Keratinocyte (primary cell): ENCODE data around the gene BCAS2.

Experiments
- EZH2 ChIP-seq: IDR thresholded peaks from one replicate; pipeline ENCODE4 v1.6.1; 2012; ENCODE audit warnings: inconsistent platforms, mild to moderate bottlenecking, low read length, moderate library complexity
- TF ChIP-seq, protein P1 (sequence below), 3 experiments: IDR thresholded peaks in 1 of 3; conservative IDR thresholded peaks in 1 of 3; optimal IDR thresholded peaks in 1 of 3; 2 replicates in 2 of 3; 3 replicates in 1 of 3; pipeline versions ENCODE3 to v1.5.1; 2011; ENCODE audit warnings: low read length in 3 of 3, mild to moderate bottlenecking in 3 of 3, moderate library complexity in 2 of 3, control low read depth in 1 of 3, inconsistent platforms in 1 of 3; ENCODE audit not compliant: insufficient read depth in 2 of 3; ENCODE audit errors: extremely low read depth in 1 of 3

DNA sequence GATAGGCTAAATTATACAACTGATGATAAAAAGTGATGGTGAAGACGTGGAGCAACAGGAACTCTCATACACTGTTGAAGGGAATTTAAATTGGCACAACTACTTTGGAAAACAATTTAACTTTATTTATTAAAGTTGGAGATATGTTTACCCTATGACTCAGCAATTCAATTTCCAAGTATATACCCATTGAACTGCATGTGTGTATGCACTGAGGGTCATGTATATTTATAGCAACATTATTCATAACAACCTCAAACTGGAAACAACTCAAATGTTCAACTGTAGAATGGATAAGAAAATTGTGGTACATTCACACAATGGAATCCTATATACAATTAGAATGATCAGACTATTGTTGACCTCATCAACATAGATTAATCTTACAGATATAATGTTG, 16.5 kb upstream of the BCAS2 start:
- TF ChIP-seq, protein P1, sequence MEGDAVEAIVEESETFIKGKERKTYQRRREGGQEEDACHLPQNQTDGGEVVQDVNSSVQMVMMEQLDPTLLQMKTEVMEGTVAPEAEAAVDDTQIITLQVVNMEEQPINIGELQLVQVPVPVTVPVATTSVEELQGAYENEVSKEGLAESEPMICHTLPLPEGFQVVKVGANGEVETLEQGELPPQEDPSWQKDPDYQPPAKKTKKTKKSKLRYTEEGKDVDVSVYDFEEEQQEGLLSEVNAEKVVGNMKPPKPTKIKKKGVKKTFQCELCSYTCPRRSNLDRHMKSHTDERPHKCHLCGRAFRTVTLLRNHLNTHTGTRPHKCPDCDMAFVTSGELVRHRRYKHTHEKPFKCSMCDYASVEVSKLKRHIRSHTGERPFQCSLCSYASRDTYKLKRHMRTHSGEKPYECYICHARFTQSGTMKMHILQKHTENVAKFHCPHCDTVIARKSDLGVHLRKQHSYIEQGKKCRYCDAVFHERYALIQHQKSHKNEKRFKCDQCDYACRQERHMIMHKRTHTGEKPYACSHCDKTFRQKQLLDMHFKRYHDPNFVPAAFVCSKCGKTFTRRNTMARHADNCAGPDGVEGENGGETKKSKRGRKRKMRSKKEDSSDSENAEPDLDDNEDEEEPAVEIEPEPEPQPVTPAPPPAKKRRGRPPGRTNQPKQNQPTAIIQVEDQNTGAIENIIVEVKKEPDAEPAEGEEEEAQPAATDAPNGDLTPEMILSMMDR (optimal IDR thresholded peaks at IDR 0.05 in 1 of 3, IDR thresholded peaks at IDR 0.05 in 1 of 3, conservative IDR thresholded peaks at IDR 0.05 in 1 of 3; ENCODE audit: extremely low read depth in 1 of 3, insufficient read depth in 2 of 3, low read length in 3 of 3): no peak
- no peak for TF ChIP-seq EZH2
